Measurements from ENCODE around the gene TBC1D10A.

The TBC1D10A gene

DNA sequence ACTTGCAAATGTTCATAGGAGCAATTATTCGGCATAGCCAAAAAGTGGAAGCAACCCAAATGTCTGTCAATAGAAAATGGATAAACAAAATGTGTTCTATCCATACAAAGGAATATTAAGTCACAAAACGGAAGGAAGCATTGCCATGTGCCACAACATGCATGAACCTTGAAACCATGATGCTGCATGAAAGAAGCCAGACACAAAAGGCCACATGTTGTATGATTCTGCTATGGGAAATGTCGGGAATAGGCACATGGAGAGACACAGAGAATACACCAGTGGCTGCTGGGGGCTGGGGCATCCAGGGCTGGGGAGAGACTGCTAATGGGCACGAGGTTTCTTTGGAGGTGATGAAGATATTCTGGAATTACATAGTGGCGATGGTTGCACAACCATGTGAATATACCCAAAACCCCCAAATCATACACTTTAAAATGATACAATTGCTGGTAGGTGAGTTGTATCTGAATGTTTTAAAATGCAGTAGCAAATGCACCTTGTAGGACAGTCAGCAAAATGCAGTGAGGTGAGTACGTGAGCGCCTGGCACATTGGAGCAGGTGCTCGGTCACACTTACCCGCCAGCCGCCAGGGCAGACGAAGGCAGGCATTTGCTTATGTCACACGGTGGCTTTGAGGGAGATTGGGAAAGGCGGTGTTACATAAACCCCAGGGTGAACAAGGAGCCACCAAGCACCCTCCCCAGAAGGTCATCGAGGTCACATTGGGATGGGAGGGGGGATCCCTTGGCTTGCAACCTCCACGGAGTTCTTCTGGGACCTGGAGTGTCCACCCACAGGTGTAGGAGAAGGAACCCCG lies 53.8 kb downstream of the TBC1D10A start:
- Histone ChIP-seq H3K27ac (ENCODE audit: low read depth, low read length) (no peak overlapping the region), H3K27me3 (ENCODE audit: control insufficient read depth, insufficient read depth, low read length) (no peaks in the 10 kb centered on the region), H3K4me3 (ENCODE audit: low read depth, low read length) (no peak overlapping the region), H3K9ac (ENCODE audit: low read length) (no peak overlapping the region), H3K36me3 (ENCODE audit: control insufficient read depth, insufficient read depth, low read length) (no peaks in the 10 kb centered on the region), H3K9me3 (ENCODE audit: control insufficient read depth, insufficient read depth, low read depth, low read length) (no peaks in the 10 kb centered on the region), H3K4me1 (ENCODE audit: control insufficient read depth, insufficient read depth, low read length) (peaks cover 2% of the 10 kb centered on the region; the same call in 1 of the 2 replicates)

DNA sequence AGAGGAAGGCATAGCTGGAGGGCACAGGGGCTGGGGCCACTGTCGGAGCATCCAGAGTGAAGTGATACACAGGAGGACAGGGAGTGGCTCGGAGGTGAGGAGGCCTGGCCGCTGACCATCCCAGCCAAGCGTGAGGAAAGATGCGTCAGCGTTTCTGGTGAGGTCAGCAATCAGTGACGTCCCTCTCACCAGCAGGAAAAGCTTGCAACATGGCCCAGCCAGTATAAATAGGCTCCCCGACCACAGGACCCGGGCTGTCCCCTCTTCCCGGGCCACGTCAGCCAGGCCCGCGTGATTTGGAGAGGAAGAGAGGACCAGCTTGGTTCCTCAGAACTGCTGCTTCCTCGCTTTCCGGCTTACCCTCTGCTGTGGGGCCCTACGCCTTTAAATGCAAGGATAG lies 55.9 kb downstream of the TBC1D10A start:
- Histone ChIP-seq H3K9ac (ENCODE audit: low read length) (no peak overlapping the region), H3K4me1 (ENCODE audit: control insufficient read depth, insufficient read depth, low read length) (peaks cover 2% of the 10 kb centered on the region; the same call in 1 of the 2 replicates), H3K36me3 (ENCODE audit: control insufficient read depth, insufficient read depth, low read length) (no peaks in the 10 kb centered on the region), H3K4me3 (ENCODE audit: low read depth, low read length) (no peak overlapping the region), H3K27ac (ENCODE audit: low read depth, low read length) (no peak overlapping the region), H3K9me3 (ENCODE audit: control insufficient read depth, insufficient read depth, low read depth, low read length) (no peaks in the 10 kb centered on the region), H3K27me3 (ENCODE audit: control insufficient read depth, insufficient read depth, low read length) (no peaks in the 10 kb centered on the region)

DNA sequence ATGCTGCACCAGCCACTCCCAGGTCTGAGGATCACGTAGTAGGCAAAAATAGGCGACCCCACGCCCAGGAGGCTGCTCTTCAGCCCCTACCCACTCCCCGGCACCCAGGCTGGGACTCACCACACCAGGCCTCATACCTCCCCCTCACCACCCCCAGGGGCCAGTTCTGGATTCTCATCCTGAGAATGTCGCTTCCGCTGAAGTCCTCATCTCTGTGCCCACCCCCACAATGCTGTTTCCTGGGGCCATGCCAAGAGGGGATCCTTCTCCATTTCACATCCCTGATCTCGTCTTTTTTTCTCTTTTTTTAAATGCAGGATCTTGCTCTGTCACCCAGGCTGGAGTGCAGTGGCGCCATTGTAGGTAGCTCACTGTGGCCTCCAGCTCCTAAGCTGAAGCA lies 58.4 kb downstream of the TBC1D10A start:
- Histone ChIP-seq H3K36me3 (ENCODE audit: control insufficient read depth, insufficient read depth, low read length) (no peaks in the 10 kb centered on the region), H3K27me3 (ENCODE audit: control insufficient read depth, insufficient read depth, low read length) (peaks cover 4% of the 10 kb centered on the region), H3K4me3 (ENCODE audit: low read depth, low read length) (no peak overlapping the region), H3K4me1 (ENCODE audit: control insufficient read depth, insufficient read depth, low read length) (peaks cover 5% of the 10 kb centered on the region; the same call in 1 of the 2 replicates), H3K9ac (ENCODE audit: low read length) (no peak overlapping the region), H3K9me3 (ENCODE audit: control insufficient read depth, insufficient read depth, low read depth, low read length) (no peaks in the 10 kb centered on the region), H3K27ac (ENCODE audit: low read depth, low read length) (no peak overlapping the region)

DNA sequence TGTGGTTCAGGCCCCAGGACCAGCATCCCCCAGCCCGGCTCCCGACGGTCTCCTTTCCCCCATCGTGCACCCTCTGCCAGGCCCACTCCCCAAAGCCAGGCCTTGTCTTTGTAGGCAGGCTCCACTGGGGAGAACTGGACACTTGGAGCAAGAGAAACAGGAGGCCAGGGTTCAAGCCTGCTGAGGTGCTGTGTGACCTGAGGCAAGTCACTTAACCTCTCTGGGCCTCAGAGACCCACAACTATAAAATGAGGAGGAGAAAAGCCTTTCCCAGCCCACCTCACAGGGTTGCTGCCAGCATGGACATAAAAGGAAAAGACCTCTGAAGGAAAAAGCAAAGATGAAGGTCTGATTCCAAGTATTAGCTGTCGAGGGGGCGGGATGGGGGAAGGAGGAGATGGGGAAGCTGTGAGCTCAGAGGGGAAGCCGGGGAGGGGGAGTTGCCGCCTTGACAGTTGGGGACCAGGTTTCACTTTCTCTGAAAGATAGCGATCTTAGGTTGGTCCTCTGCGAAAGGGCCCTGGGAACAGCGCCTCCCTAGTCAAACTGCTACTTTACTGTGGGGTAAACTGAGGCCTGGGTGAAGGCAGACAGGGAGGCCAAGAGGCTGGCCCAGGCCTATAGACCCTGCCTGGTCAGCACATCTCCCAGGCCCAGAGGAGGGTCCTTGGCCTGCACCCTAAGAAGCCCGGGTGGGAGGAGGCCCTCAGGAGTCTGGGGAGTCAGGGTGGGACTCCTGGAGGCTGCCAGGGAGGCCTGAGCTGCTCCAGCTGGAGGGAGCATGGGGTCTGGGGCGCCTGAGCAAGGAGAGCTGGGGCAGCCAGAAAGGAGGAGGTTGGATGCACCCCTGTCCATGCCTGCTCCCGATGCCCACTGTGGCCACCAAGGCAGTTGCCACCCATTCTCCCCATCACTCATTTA lies 59.1 kb downstream of the TBC1D10A start:
- H3K27ac ChIP-seq (ENCODE audit: low read depth, low read length): no peak overlapping the region
- peaks cover 8% of the 10 kb centered on the region for H3K27me3 ChIP-seq (ENCODE audit: control insufficient read depth, insufficient read depth, low read length)
- H3K4me3 ChIP-seq (ENCODE audit: low read depth, low read length): no peak overlapping the region
- H3K36me3 ChIP-seq (ENCODE audit: control insufficient read depth, insufficient read depth, low read length): no peaks in the 10 kb centered on the region
- H3K4me1 ChIP-seq (ENCODE audit: control insufficient read depth, insufficient read depth, low read length): peaks cover 9% of the 10 kb centered on the region; the same call in 1 of the 2 replicates
- H3K9me3 ChIP-seq (ENCODE audit: control insufficient read depth, insufficient read depth, low read depth, low read length): no peaks in the 10 kb centered on the region
- no peak overlapping the region for H3K9ac ChIP-seq (ENCODE audit: low read length)

DNA sequence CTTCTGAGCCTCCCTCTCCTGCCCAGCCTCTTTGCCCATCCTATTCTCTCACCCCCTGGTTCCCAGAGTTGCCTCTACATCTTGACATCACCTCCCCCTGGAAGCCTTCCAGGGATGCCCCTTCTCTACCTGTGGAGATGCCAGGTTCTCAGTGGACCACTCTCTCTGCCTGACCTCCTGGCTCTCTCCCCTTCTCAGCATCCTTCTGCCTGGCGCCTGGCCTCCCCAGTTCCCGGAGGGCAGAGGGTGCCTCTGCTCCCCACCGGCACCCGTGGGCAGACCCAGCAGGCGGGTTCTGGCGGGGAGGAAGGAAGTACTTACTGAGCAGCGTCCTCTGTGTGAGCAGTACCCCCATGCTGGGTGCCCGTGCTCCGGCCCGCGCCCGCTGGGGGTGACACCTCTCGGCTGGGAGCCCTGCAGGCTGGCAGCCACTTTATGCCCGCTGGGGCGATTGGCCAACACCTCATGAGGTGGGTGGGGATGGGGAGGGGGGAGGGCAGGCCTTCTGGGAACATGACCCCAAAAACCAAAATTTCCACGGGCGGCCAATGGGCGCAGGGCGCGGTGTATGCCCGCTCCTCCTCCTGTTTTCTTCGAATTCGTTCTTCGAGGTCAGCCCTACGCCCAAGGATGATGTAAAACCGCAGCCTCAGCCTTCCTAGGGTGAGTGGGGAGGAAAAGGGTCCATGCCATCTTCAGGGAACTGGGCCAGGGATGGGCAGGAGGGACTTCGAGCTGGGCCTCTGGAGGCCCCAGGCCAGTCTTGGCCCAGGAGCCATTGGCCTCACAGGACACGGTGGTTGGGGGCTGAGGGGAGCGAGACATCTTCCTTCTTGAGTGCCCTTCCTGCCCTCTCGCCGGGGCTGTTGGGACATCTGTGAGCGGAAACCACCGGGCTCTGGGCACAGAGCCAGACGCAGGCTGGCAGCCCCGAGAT lies 60.0 kb downstream of the TBC1D10A start, which contains the start of gene OSM:
OSM (minus strand) TSS at position 407 of the 937 bp plus-strand sequence; CDS start at position 355, 52 bp downstream.
- no peak within 1 kb of the TSS for H3K27ac ChIP-seq (ENCODE audit: low read depth, low read length)

DNA sequence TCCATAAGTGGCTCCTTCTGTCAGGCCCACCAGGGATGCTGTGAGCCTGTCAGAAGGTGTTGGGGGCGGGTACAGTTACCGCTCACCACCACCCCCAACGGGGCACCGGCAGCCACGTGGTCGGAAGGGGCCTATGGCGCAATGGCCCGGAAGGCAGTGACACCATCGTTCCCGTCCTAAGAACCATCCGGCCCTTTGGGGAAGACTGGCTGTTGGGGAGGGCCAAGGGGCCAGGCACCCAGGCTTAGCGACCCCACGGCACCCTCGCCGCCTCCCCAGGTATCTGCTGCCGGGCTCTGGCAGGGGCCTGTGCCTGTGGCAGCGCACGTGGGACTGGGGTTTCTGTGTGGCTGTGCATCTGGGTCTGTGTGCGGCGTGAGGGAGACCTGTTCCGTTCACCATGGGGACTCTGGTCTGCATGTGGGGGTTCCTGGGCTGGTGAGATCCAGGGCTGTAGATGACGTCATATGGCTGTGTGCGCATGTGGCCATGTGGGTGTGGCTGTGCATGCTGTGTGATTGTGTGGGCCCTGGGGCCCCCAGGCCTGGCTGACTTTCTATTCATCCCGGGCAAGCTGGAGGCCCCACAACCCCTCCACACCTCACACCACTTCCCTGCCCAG lies 60.8 kb downstream of the TBC1D10A start:
- H3K36me3 ChIP-seq (ENCODE audit: control insufficient read depth, insufficient read depth, low read length): no peaks in the 10 kb centered on the region
- H3K27ac ChIP-seq (ENCODE audit: low read depth, low read length): no peak overlapping the region
- H3K27me3 ChIP-seq (ENCODE audit: control insufficient read depth, insufficient read depth, low read length): peaks cover 8% of the 10 kb centered on the region
- peaks cover 9% of the 10 kb centered on the region; the same call in 1 of the 2 replicates for H3K4me1 ChIP-seq (ENCODE audit: control insufficient read depth, insufficient read depth, low read length)
- H3K9me3 ChIP-seq (ENCODE audit: control insufficient read depth, insufficient read depth, low read depth, low read length): no peaks in the 10 kb centered on the region
- H3K9ac ChIP-seq (ENCODE audit: low read length): no peak overlapping the region
- no peak overlapping the region for H3K4me3 ChIP-seq (ENCODE audit: low read depth, low read length)

More for the DNA sequence above, 60.0 kb downstream of the TBC1D10A start, which contains the start of gene OSM:
- H3K4me3 ChIP-seq (ENCODE audit: low read depth, low read length): no peak within 1 kb of the TSS
- no peaks in the 10 kb centered on the region for H3K9me3 ChIP-seq (ENCODE audit: control insufficient read depth, insufficient read depth, low read depth, low read length)
- peaks cover 8% of the 10 kb centered on the region for H3K27me3 ChIP-seq (ENCODE audit: control insufficient read depth, insufficient read depth, low read length)
- H3K4me1 ChIP-seq (ENCODE audit: control insufficient read depth, insufficient read depth, low read length): peaks cover 9% of the 10 kb centered on the region; the same call in 1 of the 2 replicates
- H3K36me3 ChIP-seq (ENCODE audit: control insufficient read depth, insufficient read depth, low read length): no peaks in the 10 kb centered on the region
- no peak within 1 kb of the TSS for H3K9ac ChIP-seq (ENCODE audit: low read length)

DNA sequence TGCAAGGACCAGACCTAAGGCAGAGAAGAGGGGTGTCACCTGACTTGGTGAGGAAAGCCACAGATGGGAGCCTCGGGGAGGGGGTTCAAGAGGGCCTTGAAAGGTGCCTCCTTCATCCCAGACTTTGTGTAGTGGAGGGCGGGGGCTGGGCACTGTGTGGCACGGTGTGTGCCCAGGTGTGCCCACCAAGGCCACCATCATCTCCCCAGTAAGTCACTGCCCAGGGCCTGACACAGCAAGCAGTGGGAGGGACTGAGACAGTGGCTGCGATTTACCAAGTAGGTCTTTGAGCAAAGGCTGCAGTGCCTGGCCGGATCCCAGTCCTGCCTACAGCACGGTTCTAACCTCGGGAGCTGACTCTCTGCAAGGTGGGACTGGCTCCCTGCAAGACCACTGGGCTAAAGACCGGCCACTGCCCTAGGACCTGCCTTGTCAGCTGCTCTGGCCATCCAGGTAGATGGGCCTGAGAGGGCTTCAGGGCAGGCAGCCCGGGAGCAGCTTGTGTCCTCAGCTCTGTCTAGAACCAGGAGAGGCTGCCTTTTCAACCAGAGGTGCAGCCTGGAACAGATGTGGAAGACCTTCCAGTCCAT lies 61.5 kb downstream of the TBC1D10A start:
- Histone ChIP-seq H3K27ac (ENCODE audit: low read depth, low read length) (no peak overlapping the region), H3K4me1 (ENCODE audit: control insufficient read depth, insufficient read depth, low read length) (peaks cover 9% of the 10 kb centered on the region; the same call in 1 of the 2 replicates), H3K27me3 (ENCODE audit: control insufficient read depth, insufficient read depth, low read length) (peaks cover 8% of the 10 kb centered on the region), H3K36me3 (ENCODE audit: control insufficient read depth, insufficient read depth, low read length) (no peaks in the 10 kb centered on the region), H3K9me3 (ENCODE audit: control insufficient read depth, insufficient read depth, low read depth, low read length) (no peaks in the 10 kb centered on the region), H3K4me3 (ENCODE audit: low read depth, low read length) (no peak overlapping the region), H3K9ac (ENCODE audit: low read length) (no peak overlapping the region)

DNA sequence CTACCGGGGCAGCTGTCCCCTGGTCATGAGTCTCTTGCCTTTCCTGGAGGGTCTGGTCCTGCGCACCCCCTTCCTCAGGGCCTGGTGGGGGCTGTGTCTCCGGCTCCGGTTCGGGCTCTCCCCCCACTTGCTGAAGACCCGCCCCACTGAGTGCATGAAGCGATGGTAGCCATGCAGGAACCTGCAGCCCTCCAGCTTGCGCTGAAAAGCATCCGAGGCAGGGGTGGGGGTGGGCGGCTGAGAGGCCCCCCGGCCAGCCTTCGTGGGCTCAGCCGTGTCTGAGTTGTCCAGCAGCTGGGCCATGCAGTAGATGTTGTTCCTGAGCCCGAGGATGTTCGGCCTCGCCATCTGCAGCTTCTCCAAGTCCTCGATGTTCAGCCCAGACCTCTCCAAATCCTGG lies 62.9 kb downstream of the TBC1D10A start:
- H3K4me1 ChIP-seq (ENCODE audit: control insufficient read depth, insufficient read depth, low read length): peaks cover 9% of the 10 kb centered on the region; the same call in 1 of the 2 replicates
- no peak overlapping the region for H3K27ac ChIP-seq (ENCODE audit: low read depth, low read length)
- H3K9ac ChIP-seq (ENCODE audit: low read length): no peak overlapping the region
- H3K9me3 ChIP-seq (ENCODE audit: control insufficient read depth, insufficient read depth, low read depth, low read length): no peaks in the 10 kb centered on the region
- H3K4me3 ChIP-seq (ENCODE audit: low read depth, low read length): no peak overlapping the region
- H3K27me3 ChIP-seq (ENCODE audit: control insufficient read depth, insufficient read depth, low read length): peaks cover 8% of the 10 kb centered on the region
- H3K36me3 ChIP-seq (ENCODE audit: control insufficient read depth, insufficient read depth, low read length): no peaks in the 10 kb centered on the region

DNA sequence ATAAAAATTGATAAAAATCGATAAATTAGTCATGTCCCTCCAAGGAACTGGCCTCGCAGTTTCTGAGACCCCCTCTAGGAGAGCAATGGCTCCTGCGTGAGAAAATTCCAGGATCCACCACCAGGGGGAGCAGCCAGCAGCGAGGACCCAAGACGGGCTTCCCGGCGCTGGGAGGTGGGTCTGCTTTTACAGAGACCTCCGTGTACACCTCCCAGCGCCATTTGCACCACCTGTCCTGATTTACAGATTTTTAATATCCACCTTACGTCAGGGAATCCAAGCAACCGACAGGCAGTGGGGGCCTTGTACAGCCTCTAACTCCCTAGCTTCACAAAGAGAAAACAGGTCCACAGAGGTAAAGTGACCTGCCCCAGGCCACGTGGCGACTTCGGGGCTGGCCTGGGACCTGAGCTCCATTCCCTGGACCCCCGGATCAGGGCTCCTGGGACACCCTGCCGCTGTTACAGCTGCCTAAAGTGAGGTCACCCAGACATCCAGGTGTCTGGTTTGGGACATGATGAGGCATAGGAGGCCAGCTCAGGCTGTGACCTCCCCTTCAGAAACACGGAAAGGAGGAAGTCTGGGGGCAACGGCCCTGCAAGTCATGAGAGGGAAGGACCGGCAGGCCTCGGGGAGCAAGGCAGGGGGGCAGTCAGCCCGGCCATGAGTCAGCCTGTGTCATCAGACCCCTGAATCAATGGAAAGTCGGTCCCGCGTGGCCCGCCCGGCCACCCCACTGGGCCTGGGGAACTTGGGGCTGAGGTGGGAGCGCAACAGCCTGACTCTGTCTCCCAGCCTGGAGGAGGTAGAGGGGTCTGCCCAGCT lies 63.6 kb downstream of the TBC1D10A start:
- Histone ChIP-seq H3K9me3 (ENCODE audit: control insufficient read depth, insufficient read depth, low read depth, low read length) (no peaks in the 10 kb centered on the region), H3K36me3 (ENCODE audit: control insufficient read depth, insufficient read depth, low read length) (no peaks in the 10 kb centered on the region), H3K27ac (ENCODE audit: low read depth, low read length) (no peak overlapping the region), H3K27me3 (ENCODE audit: control insufficient read depth, insufficient read depth, low read length) (peaks cover 8% of the 10 kb centered on the region), H3K9ac (ENCODE audit: low read length) (no peak overlapping the region), H3K4me1 (ENCODE audit: control insufficient read depth, insufficient read depth, low read length) (peaks cover 11% of the 10 kb centered on the region; the same call in 1 of the 2 replicates), H3K4me3 (ENCODE audit: low read depth, low read length) (no peak overlapping the region)

Data from HUES6 (cell line).